Muscle layer of duodenum (tissue), 2 donors: Measurements from ENCODE around the gene LHX8.

Source experiments
- H3K27ac ChIP-seq: one replicate; pipeline ENCODE4 v1.7.0; 2013; ENCODE audit warnings: mild to moderate bottlenecking, low read length
- H3K27me3 ChIP-seq: one replicate; pipeline ENCODE4 v1.7.0; 2013; ENCODE audit warnings: low read depth, mild to moderate bottlenecking, control low read depth, low read length
- H3K36me3 ChIP-seq, 2 donors: one replicate each; pipeline ENCODE4 v1.7.0; 2013; ENCODE audit warnings: low read length in 2 of 2, control low read depth in 1 of 2, mild to moderate bottlenecking in 1 of 2; ENCODE audit not compliant: insufficient read depth in 2 of 2, control insufficient read depth in 1 of 2
- H3K4me1 ChIP-seq, 2 donors: one replicate each; pipeline ENCODE4 v1.7.0; 2013; ENCODE audit warnings: low read length in 2 of 2, mild to moderate bottlenecking in 2 of 2, control low read depth in 1 of 2, moderate library complexity in 1 of 2; ENCODE audit not compliant: insufficient read depth in 2 of 2, control insufficient read depth in 1 of 2
- H3K4me3 ChIP-seq, 2 donors: one replicate each; pipeline ENCODE4 v1.7.0; 2013; ENCODE audit warnings: low read length in 2 of 2, low read depth in 1 of 2, mild to moderate bottlenecking in 1 of 2
- H3K9me3 ChIP-seq, 2 donors: one replicate each; pipeline ENCODE4 v1.7.0; 2013; ENCODE audit warnings: low read length in 2 of 2, control low read depth in 1 of 2, mild to moderate bottlenecking in 1 of 2; ENCODE audit not compliant: control insufficient read depth in 1 of 2
- donor health status: healthy.

Gene LHX8

GRCh38 chr1:75125161-75125726, 8.9 kb upstream of the LHX8 start:
- H3K27me3 ChIP-seq: peaks cover 56% of the 10 kb centered on the region
- peak overlapping the region in 1 of 2 donors; percentile 34 for H3K4me3 ChIP-seq

GRCh38 chr1:75126611-75127101, 7.5 kb upstream of the LHX8 start:
- no peaks in the 10 kb centered on the region for H3K36me3 ChIP-seq
- H3K27ac ChIP-seq: no peak overlapping the region
- peaks cover 69% of the 10 kb centered on the region for H3K27me3 ChIP-seq

More at GRCh38 chr1:75125161-75125726, 8.9 kb upstream of the LHX8 start:
- no peaks in the 10 kb centered on the region for H3K36me3 ChIP-seq
- no peaks in the 10 kb centered on the region for H3K4me1 ChIP-seq
- H3K27ac ChIP-seq: no peak overlapping the region
- peaks cover 0 to 2% of the 10 kb centered on the region in 2 donors for H3K9me3 ChIP-seq

GRCh38 chr1:75127916-75128717, 6.1 kb upstream of the LHX8 start:
- peaks cover 84% of the 10 kb centered on the region for H3K27me3 ChIP-seq

More at GRCh38 chr1:75126611-75127101, 7.5 kb upstream of the LHX8 start:
- no peak overlapping the region for H3K4me3 ChIP-seq
- H3K9me3 ChIP-seq: peaks cover 0 to 2% of the 10 kb centered on the region in 2 donors
- H3K4me1 ChIP-seq: peaks cover 0 to 8% of the 10 kb centered on the region in 2 donors

GRCh38 chr1:75129660-75129982, 4.6 kb upstream of the LHX8 start:
- Histone ChIP-seq H3K4me1 (peaks cover 0 to 14% of the 10 kb centered on the region in 2 donors), H3K9me3 (no peaks in the 10 kb centered on the region), H3K4me3 (no peak overlapping the region), H3K27ac (no peak overlapping the region), H3K36me3 (no peaks in the 10 kb centered on the region), H3K27me3 (peaks cover 93% of the 10 kb centered on the region)

More at GRCh38 chr1:75127916-75128717, 6.1 kb upstream of the LHX8 start:
- no peak overlapping the region for H3K4me3 ChIP-seq
- no peak overlapping the region for H3K27ac ChIP-seq
- no peaks in the 10 kb centered on the region for H3K36me3 ChIP-seq
- H3K4me1 ChIP-seq: peaks cover 0 to 9% of the 10 kb centered on the region in 2 donors
- H3K9me3 ChIP-seq: peaks cover 0 to 2% of the 10 kb centered on the region in 2 donors

- H3K9me3 ChIP-seq: no peaks in the 10 kb centered on the region
- no peak overlapping the region for H3K27ac ChIP-seq
- H3K36me3 ChIP-seq: no peaks in the 10 kb centered on the region
- H3K4me1 ChIP-seq: peaks cover 0 to 19% of the 10 kb centered on the region in 2 donors
- H3K4me3 ChIP-seq: no peak overlapping the region
- H3K27me3 ChIP-seq: peaks cover 93% of the 10 kb centered on the region
These were observed 4.0 kb upstream of the LHX8 start for GRCh38 chr1:75129983-75130789.

- Histone ChIP-seq H3K4me1 (peaks cover 0 to 27% of the 10 kb centered on the region in 2 donors), H3K4me3 (no peak overlapping the region), H3K27me3 (peaks cover 96% of the 10 kb centered on the region), H3K36me3 (no peaks in the 10 kb centered on the region), H3K9me3 (no peaks in the 10 kb centered on the region), H3K27ac (no peak overlapping the region)
These were observed 3.2 kb upstream of the LHX8 start for GRCh38 chr1:75130865-75131564.

GRCh38 chr1:75131565-75132241, 2.5 kb upstream of the LHX8 start:
- peaks cover 93% of the 10 kb centered on the region for H3K27me3 ChIP-seq

GRCh38 chr1:75132242-75132811, 1.9 kb upstream of the LHX8 start:
- H3K36me3 ChIP-seq: no peaks in the 10 kb centered on the region
- H3K27me3 ChIP-seq: peaks cover 92% of the 10 kb centered on the region
- no peaks in the 10 kb centered on the region for H3K9me3 ChIP-seq
- H3K27ac ChIP-seq: no peak overlapping the region
- no peak overlapping the region for H3K4me3 ChIP-seq
- H3K4me1 ChIP-seq: peaks cover 0 to 37% of the 10 kb centered on the region in 2 donors

More at GRCh38 chr1:75131565-75132241, 2.5 kb upstream of the LHX8 start:
- H3K4me1 ChIP-seq: peaks cover 0 to 34% of the 10 kb centered on the region in 2 donors
- H3K9me3 ChIP-seq: no peaks in the 10 kb centered on the region
- H3K36me3 ChIP-seq: no peaks in the 10 kb centered on the region
- no peak overlapping the region for H3K4me3 ChIP-seq
- no peak overlapping the region for H3K27ac ChIP-seq

- Histone ChIP-seq H3K9me3 (no peaks in the 10 kb centered on the region), H3K27ac (no peak overlapping the region), H3K36me3 (no peaks in the 10 kb centered on the region), H3K4me3 (no peak overlapping the region), H3K4me1 (peaks cover 0 to 37% of the 10 kb centered on the region in 2 donors), H3K27me3 (peaks cover 90% of the 10 kb centered on the region)
These were observed 1.2 kb upstream of the LHX8 start for GRCh38 chr1:75132812-75133619.
